Neutrophil (primary cell): ENCODE results near the gene ITPK1.

Experiments
- H3K27ac ChIP-seq: fragments of 200-600 bp; sonication (generic); 2 replicates; pipeline ENCODE4 v1.5.1; 2016; ENCODE audit warnings: mild to moderate bottlenecking, moderate library complexity
- H3K27me3 ChIP-seq: fragments of 200-600 bp; sonication (generic); 2 replicates; pipeline ENCODE4 v1.6.0; 2016; ENCODE audit warnings: mild to moderate bottlenecking
- H3K36me3 ChIP-seq: fragments of 200-600 bp; sonication (generic); 2 replicates; pipeline ENCODE4 v1.5.1; 2017
- H3K4me1 ChIP-seq, 2 experiments: fragments of 200-600 bp in 1 of 2; sonication (generic) in 1 of 2; 1 replicate in 1 of 2; 2 replicates in 1 of 2; pipeline versions ENCODE4 v1.5.1 to v1.6.1; 2013 to 2016; ENCODE audit warnings: low read depth in 1 of 2, low read length in 1 of 2, mild to moderate bottlenecking in 1 of 2, moderate library complexity in 1 of 2; ENCODE audit not compliant: control insufficient read depth in 1 of 2, insufficient read depth in 1 of 2
- H3K4me3 ChIP-seq, 2 experiments: fragments of 200-600 bp in 1 of 2; sonication (generic) in 1 of 2; 1 replicate in 1 of 2; 2 replicates in 1 of 2; pipeline ENCODE4 v1.5.1; 2013 to 2016; ENCODE audit warnings: low read depth in 1 of 2, low read length in 1 of 2, mild to moderate bottlenecking in 1 of 2, moderate library complexity in 1 of 2
- H3K9me3 ChIP-seq: fragments of 200-600 bp; sonication (generic); 2 replicates; pipeline ENCODE4 v1.5.1; 2016
- CTCF ChIP-seq: fragments of 200-600 bp; sonication (generic); IDR thresholded peaks from 2 replicates; pipeline ENCODE4 v1.5.1; 2016; ENCODE audit warnings: antibody characterized with exemption

The ITPK1 gene

GRCh38 chr14:93003945-93004698 is 111.6 kb downstream of the ITPK1 start:
- H3K27ac ChIP-seq, result no peak overlapping the region
- H3K4me1 ChIP-seq, result no peaks in the 10 kb centered on the region
- H3K36me3 ChIP-seq, result peaks cover 47% of the 10 kb centered on the region
- no peaks in the 10 kb centered on the region for H3K9me3 ChIP-seq
- H3K27me3 ChIP-seq, result no peaks in the 10 kb centered on the region
- no peak overlapping the region for H3K4me3 ChIP-seq
- no peak for TF ChIP-seq CTCF

DNA sequence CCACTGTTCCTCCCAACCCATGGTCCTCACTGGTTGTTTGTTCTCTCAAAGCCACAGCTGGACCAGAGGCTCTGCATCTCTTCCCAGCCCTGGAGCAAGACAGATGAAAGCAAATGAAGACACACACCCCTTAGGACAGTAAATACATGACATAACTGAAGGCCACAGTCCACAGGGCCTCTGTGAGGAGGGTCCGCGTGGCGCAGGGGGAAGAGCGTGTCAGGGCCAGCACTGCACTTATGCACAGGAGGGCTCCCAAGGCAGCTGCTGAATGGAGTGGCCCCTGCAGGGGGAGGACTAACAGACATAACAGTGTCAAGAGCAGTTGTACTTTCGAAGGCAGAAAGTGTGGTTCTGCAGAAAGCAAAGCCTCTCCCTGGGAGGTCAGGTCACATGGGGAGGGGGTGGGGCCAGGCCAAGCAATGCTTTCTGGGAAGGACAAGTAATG is 112.8 kb downstream of the ITPK1 start:
- peaks cover 46% of the 10 kb centered on the region for H3K36me3 ChIP-seq
- no peaks in the 10 kb centered on the region for H3K4me1 ChIP-seq
- H3K27me3 ChIP-seq, result no peaks in the 10 kb centered on the region
- H3K27ac ChIP-seq, result no peak overlapping the region
- H3K9me3 ChIP-seq, result no peaks in the 10 kb centered on the region
- H3K4me3 ChIP-seq, result no peak overlapping the region
- TF ChIP-seq CTCF, result no peak

DNA sequence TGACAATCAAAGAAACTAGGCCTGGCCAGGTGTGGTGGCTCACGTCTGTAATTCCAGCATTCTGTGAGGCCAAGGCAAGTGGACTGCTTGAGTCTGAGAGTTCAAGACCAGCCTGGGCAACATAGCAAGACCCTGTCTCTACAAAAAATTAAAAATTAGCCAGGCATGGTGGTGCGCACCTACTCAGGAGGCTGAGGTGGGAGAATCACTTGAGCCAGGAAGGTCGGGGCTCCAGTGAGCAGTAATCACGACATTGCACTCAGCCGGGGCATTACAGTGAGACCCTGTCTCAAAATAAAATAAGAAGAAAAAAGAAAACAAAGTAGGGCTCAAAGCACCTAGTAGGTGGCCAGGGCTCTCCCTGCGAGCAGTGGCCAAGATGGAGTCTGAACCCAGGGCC is 113.7 kb downstream of the ITPK1 start:
- H3K4me3 ChIP-seq, result no peak overlapping the region
- no peak overlapping the region for H3K27ac ChIP-seq
- peaks cover 44% of the 10 kb centered on the region for H3K36me3 ChIP-seq
- no peaks in the 10 kb centered on the region for H3K9me3 ChIP-seq
- H3K4me1 ChIP-seq, result no peaks in the 10 kb centered on the region
- no peak for TF ChIP-seq CTCF
- no peaks in the 10 kb centered on the region for H3K27me3 ChIP-seq

GRCh38 chr14:92998946-92999345 is 116.8 kb downstream of the ITPK1 start:
- Histone ChIP-seq H3K4me3 (no peak overlapping the region), H3K36me3 (peaks cover 36% of the 10 kb centered on the region), H3K27me3 (no peaks in the 10 kb centered on the region), H3K27ac (no peak overlapping the region), H3K9me3 (no peaks in the 10 kb centered on the region), H3K4me1 (no peaks in the 10 kb centered on the region)
- TF ChIP-seq CTCF, result no peak

DNA sequence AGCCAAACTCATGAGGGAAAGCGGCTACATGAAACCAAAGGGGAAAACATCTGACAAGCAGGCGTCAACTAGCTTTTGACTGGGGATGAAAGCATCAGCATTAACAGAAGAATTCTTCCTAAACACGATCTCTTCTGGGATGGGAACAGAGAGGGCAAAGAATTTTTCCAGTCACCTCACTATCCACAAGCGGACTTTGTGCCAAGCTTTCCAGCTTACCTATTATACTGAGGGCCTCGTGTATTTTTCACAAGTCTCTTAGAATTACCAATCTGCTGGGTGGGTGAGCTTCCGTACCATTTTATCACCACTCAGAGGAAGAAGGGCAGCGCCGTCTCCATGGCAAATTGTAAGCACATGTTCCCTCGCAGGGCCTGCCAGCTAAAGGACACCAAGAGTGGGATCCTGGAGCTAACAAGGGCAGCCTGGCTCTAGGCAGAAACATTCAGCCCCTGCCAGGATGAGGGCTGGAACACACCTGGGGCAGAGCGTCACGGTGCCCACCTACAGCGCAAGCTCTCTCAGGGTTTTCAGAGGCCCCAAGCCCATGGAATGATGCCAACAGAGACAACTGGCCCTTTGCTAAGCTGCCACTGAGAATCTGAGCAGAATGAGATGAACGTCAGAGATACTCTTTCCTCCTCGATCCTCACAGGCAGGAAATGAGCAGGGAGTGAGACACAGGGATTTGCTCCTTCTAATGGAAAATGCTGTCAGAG is 118.2 kb downstream of the ITPK1 start:
- TF ChIP-seq CTCF, result no peak
- Histone ChIP-seq H3K4me1 (no peaks in the 10 kb centered on the region), H3K9me3 (no peaks in the 10 kb centered on the region), H3K27ac (no peak overlapping the region), H3K27me3 (no peaks in the 10 kb centered on the region), H3K4me3 (no peak overlapping the region), H3K36me3 (peaks cover 46% of the 10 kb centered on the region)
